HEK293 (cell line): Measurements from ENCODE around the gene SEC23B.

ENCODE experiments used
- GLIS2 ChIP-seq: fragments of 450-650 bp; formaldehyde crosslinking; IDR thresholded peaks from 2 replicates; pipeline ENCODE4 v1.5.1; 2016; ENCODE audit warnings: missing biosample characterization, missing genetic modification characterization
- ZBTB10 ChIP-seq: fragments of 450-650 bp; formaldehyde crosslinking; IDR thresholded peaks from 2 replicates; pipeline ENCODE4 v1.5.1; 2016; ENCODE audit warnings: missing biosample characterization, missing genetic modification characterization
- ZBTB48 ChIP-seq: fragments of 450-650 bp; formaldehyde crosslinking; IDR thresholded peaks from 2 replicates; pipeline ENCODE4 v1.5.1; 2016; ENCODE audit warnings: missing biosample characterization, missing genetic modification characterization
- ZBTB8A ChIP-seq: fragments of 450-650 bp; formaldehyde crosslinking; IDR thresholded peaks from 2 replicates; pipeline ENCODE4 v1.5.1; 2016; ENCODE audit warnings: missing biosample characterization, missing genetic modification characterization
- ZFP3 ChIP-seq: fragments of 450-650 bp; formaldehyde crosslinking; IDR thresholded peaks from 2 replicates; pipeline ENCODE4 v1.5.1; 2016; ENCODE audit warnings: low read depth, missing biosample characterization, missing genetic modification characterization
- ZNF155 ChIP-seq: fragments of 450-650 bp; formaldehyde crosslinking; IDR thresholded peaks from 2 replicates; pipeline ENCODE4 v1.5.1; 2016; ENCODE audit warnings: missing biosample characterization, missing genetic modification characterization
- ZNF169 ChIP-seq: fragments of 450-650 bp; formaldehyde crosslinking; IDR thresholded peaks from 2 replicates; pipeline ENCODE4 v1.5.1; 2016; ENCODE audit warnings: missing biosample characterization, missing genetic modification characterization
- ZNF341 ChIP-seq: fragments of 450-650 bp; formaldehyde crosslinking; IDR thresholded peaks from 2 replicates; pipeline ENCODE4; 2016; ENCODE audit warnings: low read depth, missing biosample characterization, missing genetic modification characterization
- ZNF362 ChIP-seq: fragments of 450-650 bp; formaldehyde crosslinking; IDR thresholded peaks from 2 replicates; pipeline ENCODE4 v1.5.1; 2016; ENCODE audit warnings: missing biosample characterization, missing genetic modification characterization
- ZNF391 ChIP-seq: fragments of 450-650 bp; formaldehyde crosslinking; IDR thresholded peaks from 2 replicates; pipeline ENCODE4 v1.5.1; 2016; ENCODE audit warnings: low read depth, missing biosample characterization, missing genetic modification characterization, borderline replicate concordance
- ZNF398 ChIP-seq: fragments of 450-650 bp; formaldehyde crosslinking; IDR thresholded peaks from 2 replicates; pipeline ENCODE4 v1.5.1; 2017; ENCODE audit warnings: missing biosample characterization, missing genetic modification characterization
- ZNF510 ChIP-seq: fragments of 450-650 bp; formaldehyde crosslinking; IDR thresholded peaks from 2 replicates; pipeline ENCODE4 v1.5.1; 2018; ENCODE audit warnings: mild to moderate bottlenecking, missing genetic modification characterization, missing biosample characterization; ENCODE audit not compliant: insufficient replicate concordance
- ZNF530 ChIP-seq: fragments of 450-650 bp; formaldehyde crosslinking; IDR thresholded peaks from 2 replicates; pipeline ENCODE4 v1.5.1; 2016; ENCODE audit warnings: low read depth, missing biosample characterization, missing genetic modification characterization
- ZNF549 ChIP-seq: fragments of 450-650 bp; IDR thresholded peaks from 2 replicates; pipeline ENCODE4 v1.5.1; 2018; ENCODE audit warnings: missing biosample characterization, missing genetic modification characterization, mild to moderate bottlenecking, inconsistent platforms, moderate library complexity
- ZNF777 ChIP-seq: fragments of 450-650 bp; formaldehyde crosslinking; IDR thresholded peaks from 2 replicates; pipeline ENCODE4 v1.5.1; 2017; ENCODE audit warnings: missing biosample characterization, missing genetic modification characterization, borderline replicate concordance
- ZNF785 ChIP-seq: fragments of 450-650 bp; formaldehyde crosslinking; IDR thresholded peaks from 2 replicates; pipeline ENCODE4 v1.5.1; 2016; ENCODE audit warnings: missing biosample characterization, missing genetic modification characterization
- ZNF843 ChIP-seq: fragments of 450-650 bp; formaldehyde crosslinking; IDR thresholded peaks from 2 replicates; pipeline ENCODE4 v1.5.1; 2016; ENCODE audit warnings: missing biosample characterization, missing genetic modification characterization
- ZSCAN23 ChIP-seq: fragments of 450-650 bp; formaldehyde crosslinking; IDR thresholded peaks from 2 replicates; pipeline ENCODE4 v1.5.1; 2016; ENCODE audit warnings: missing biosample characterization, missing genetic modification characterization
- TF ChIP-seq, protein P1 (sequence below): fragments of 450-650 bp; formaldehyde crosslinking; IDR thresholded peaks from 2 replicates; pipeline ENCODE4 v1.5.1; 2016; ENCODE audit warnings: missing biosample characterization, missing genetic modification characterization
- TF ChIP-seq, protein P2 (sequence below): fragments of 450-650 bp; formaldehyde crosslinking; IDR thresholded peaks from 2 replicates; pipeline ENCODE4 v1.5.1; 2016; ENCODE audit warnings: missing biosample characterization, missing genetic modification characterization
- TF ChIP-seq, protein P3 (sequence below): fragments of 450-650 bp; formaldehyde crosslinking; IDR thresholded peaks from 2 replicates; pipeline ENCODE4 v1.5.0; 2017; ENCODE audit warnings: missing biosample characterization, missing genetic modification characterization, borderline replicate concordance
- TF ChIP-seq, protein P4 (sequence below): fragments of 450-650 bp; formaldehyde crosslinking; conservative IDR thresholded peaks from 2 replicates; pipeline ENCODE4 v1.5.1; 2016; ENCODE audit warnings: low read depth, missing biosample characterization, missing genetic modification characterization
- TF ChIP-seq, protein P5 (sequence below): fragments of 450-650 bp; formaldehyde crosslinking; IDR thresholded peaks from 2 replicates; pipeline ENCODE4 v1.5.1; 2017; ENCODE audit warnings: missing biosample characterization, missing genetic modification characterization

The SEC23B gene

GRCh38 chr20:18466574-18466893, 41.2 kb upstream of the SEC23B start (continued):
- TF ChIP-seq ZNF398 (tag by site-specific recombination), result no peak
- TF ChIP-seq ZNF510 (tag by site-specific recombination), result no peak
- TF ChIP-seq ZNF341, result 0 out of 2 replicates have a peak, but pooled peaks have one; percentile 24
- TF ChIP-seq, protein P1, sequence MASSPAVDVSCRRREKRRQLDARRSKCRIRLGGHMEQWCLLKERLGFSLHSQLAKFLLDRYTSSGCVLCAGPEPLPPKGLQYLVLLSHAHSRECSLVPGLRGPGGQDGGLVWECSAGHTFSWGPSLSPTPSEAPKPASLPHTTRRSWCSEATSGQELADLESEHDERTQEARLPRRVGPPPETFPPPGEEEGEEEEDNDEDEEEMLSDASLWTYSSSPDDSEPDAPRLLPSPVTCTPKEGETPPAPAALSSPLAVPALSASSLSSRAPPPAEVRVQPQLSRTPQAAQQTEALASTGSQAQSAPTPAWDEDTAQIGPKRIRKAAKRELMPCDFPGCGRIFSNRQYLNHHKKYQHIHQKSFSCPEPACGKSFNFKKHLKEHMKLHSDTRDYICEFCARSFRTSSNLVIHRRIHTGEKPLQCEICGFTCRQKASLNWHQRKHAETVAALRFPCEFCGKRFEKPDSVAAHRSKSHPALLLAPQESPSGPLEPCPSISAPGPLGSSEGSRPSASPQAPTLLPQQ, result peak; percentile 97
- no peak for TF ChIP-seq ZNF843 (tag by site-specific recombination)
- TF ChIP-seq ZNF530 (tag by site-specific recombination), result no peak
- TF ChIP-seq ZNF549 (tag by site-specific recombination), result no peak
- no peak for TF ChIP-seq GLIS2
- TF ChIP-seq ZNF777 (tag by site-specific recombination), result no peak
- TF ChIP-seq, protein P2, sequence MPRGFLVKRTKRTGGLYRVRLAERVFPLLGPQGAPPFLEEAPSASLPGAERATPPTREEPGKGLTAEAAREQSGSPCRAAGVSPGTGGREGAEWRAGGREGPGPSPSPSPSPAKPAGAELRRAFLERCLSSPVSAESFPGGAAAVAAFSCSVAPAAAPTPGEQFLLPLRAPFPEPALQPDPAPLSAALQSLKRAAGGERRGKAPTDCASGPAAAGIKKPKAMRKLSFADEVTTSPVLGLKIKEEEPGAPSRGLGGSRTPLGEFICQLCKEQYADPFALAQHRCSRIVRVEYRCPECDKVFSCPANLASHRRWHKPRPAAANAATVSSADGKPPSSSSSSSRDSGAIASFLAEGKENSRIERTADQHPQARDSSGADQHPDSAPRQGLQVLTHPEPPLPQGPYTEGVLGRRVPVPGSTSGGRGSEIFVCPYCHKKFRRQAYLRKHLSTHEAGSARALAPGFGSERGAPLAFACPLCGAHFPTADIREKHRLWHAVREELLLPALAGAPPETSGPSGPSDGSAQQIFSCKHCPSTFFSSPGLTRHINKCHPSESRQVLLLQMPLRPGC (tag by site-specific recombination), result no peak
- no peak for TF ChIP-seq ZSCAN23 (tag by site-specific recombination)
- no peak for TF ChIP-seq ZNF785
- TF ChIP-seq, protein P3, sequence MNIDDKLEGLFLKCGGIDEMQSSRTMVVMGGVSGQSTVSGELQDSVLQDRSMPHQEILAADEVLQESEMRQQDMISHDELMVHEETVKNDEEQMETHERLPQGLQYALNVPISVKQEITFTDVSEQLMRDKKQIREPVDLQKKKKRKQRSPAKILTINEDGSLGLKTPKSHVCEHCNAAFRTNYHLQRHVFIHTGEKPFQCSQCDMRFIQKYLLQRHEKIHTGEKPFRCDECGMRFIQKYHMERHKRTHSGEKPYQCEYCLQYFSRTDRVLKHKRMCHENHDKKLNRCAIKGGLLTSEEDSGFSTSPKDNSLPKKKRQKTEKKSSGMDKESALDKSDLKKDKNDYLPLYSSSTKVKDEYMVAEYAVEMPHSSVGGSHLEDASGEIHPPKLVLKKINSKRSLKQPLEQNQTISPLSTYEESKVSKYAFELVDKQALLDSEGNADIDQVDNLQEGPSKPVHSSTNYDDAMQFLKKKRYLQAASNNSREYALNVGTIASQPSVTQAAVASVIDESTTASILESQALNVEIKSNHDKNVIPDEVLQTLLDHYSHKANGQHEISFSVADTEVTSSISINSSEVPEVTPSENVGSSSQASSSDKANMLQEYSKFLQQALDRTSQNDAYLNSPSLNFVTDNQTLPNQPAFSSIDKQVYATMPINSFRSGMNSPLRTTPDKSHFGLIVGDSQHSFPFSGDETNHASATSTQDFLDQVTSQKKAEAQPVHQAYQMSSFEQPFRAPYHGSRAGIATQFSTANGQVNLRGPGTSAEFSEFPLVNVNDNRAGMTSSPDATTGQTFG, result no peak
- TF ChIP-seq ZBTB10, result peak; percentile 37; the same call in 1 of the 2 replicates
- TF ChIP-seq ZBTB48 (tag by site-specific recombination), result peak; percentile 83
- no peak; the same call in 1 of the 2 replicates for TF ChIP-seq ZBTB8A
- TF ChIP-seq, protein P4, sequence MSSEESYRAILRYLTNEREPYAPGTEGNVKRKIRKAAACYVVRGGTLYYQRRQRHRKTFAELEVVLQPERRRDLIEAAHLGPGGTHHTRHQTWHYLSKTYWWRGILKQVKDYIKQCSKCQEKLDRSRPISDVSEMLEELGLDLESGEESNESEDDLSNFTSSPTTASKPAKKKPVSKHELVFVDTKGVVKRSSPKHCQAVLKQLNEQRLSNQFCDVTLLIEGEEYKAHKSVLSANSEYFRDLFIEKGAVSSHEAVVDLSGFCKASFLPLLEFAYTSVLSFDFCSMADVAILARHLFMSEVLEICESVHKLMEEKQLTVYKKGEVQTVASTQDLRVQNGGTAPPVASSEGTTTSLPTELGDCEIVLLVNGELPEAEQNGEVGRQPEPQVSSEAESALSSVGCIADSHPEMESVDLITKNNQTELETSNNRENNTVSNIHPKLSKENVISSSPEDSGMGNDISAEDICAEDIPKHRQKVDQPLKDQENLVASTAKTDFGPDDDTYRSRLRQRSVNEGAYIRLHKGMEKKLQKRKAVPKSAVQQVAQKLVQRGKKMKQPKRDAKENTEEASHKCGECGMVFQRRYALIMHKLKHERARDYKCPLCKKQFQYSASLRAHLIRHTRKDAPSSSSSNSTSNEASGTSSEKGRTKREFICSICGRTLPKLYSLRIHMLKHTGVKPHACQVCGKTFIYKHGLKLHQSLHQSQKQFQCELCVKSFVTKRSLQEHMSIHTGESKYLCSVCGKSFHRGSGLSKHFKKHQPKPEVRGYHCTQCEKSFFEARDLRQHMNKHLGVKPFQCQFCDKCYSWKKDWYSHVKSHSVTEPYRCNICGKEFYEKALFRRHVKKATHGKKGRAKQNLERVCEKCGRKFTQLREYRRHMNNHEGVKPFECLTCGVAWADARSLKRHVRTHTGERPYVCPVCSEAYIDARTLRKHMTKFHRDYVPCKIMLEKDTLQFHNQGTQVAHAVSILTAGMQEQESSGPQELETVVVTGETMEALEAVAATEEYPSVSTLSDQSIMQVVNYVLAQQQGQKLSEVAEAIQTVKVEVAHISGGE (tag by site-specific recombination), result peak; percentile 56; the same call in 1 of the 2 replicates
- TF ChIP-seq ZNF362, result no peak
- TF ChIP-seq, protein P5, sequence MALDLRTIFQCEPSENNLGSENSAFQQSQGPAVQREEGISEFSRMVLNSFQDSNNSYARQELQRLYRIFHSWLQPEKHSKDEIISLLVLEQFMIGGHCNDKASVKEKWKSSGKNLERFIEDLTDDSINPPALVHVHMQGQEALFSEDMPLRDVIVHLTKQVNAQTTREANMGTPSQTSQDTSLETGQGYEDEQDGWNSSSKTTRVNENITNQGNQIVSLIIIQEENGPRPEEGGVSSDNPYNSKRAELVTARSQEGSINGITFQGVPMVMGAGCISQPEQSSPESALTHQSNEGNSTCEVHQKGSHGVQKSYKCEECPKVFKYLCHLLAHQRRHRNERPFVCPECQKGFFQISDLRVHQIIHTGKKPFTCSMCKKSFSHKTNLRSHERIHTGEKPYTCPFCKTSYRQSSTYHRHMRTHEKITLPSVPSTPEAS (tag by site-specific recombination), result no peak
- no peak for TF ChIP-seq ZNF155 (tag by site-specific recombination)
- TF ChIP-seq ZFP3, result no peak
- TF ChIP-seq ZNF169 (tag by site-specific recombination), result no peak
- TF ChIP-seq ZNF391 (tag by site-specific recombination), result 0 out of 2 replicates have a peak, but pooled peaks have one; percentile 25
